HG03558 (cell line): ENCODE results near the gene TBRG4.

ENCODE experiments used
- ATAC-seq: cut with Tn5 transposase; IDR thresholded peaks from one replicate; pipeline ENCODE4 v1.9.1; 2021; ENCODE audit warnings: moderate number of reproducible peaks; ENCODE audit not compliant: unreplicated experiment; ENCODE audit errors: extremely low read depth

TBRG4 gene

DNA sequence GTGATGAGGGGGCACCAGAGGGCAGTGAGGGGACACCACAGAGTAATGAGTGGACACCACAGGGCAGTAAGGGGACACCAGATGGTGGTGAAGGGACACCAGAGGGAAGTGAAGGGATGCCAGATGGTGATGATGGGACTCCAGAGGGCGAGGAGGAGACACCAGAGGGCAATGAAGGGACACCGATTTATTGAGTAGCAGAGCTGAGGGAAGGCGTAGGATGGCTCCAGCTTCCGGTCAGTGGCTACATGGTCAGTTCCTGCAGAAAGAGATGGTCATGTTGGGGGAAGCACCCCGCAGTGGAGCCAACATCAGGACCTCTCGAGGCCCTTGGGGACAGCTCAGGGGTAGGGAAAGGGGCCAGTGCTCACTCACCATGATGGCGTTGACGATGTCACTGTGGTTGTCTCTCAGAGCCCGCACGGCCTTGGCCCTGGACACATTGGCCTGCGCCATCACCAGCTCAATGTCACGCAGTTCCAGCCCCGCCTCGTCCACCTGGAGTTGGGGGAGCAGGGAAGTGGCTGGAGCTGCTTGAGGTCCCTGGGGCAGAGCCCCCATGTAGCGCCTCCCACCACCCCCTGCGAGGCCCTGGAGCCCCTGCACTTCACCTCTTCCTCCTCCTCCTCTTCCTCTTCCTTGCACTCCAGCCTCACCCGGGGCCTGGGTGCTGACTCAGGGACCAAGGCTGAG lies 31.1 kb downstream of the TBRG4 start:
- no peak for ATAC-seq

DNA sequence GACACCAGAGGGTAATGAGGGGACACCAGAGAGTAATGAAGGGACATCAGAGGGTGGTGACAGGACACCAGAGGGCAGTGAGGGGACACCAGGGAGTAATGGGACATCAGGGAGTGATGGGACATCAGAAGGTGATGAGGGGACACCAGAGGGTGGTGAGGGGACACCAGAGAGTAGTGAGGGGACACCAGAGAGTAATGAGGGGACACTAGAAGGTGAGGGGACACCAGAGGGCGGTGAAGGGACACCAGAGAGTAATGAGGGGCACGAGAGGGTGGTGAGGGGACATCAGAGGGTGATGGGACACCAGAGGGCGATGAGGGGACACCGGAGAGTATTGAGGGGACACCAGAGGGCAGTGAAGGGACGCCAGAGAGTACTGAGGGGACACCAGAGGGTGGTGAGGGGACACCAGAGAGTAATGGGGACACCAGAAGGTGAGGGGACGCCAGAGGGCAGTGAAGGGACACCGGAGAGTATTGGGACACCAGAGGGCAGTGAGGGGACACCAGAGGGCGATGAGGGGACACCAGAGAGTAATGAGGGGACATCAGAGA lies 33.3 kb downstream of the TBRG4 start:
- no peak for ATAC-seq

DNA sequence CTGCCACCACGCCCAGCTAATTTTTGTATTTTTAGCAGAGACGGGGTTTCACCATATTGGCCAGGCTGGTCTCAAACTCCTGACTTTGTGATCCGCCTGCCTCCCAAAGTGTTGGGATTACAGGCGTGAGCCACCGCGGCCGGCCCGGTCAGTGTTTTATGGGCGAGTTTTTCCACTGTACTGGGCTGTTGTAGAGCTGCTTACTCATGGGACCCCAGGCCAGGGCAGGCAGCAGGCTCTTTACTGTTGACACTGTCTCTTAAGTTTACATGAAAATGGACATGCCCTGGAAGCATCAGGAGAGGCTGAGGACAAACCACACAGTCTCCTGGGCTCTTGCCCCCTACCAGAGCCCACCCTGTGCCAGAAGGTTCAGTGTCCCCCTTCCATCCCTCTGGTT lies 33.9 kb downstream of the TBRG4 start:
- no peak for ATAC-seq

DNA sequence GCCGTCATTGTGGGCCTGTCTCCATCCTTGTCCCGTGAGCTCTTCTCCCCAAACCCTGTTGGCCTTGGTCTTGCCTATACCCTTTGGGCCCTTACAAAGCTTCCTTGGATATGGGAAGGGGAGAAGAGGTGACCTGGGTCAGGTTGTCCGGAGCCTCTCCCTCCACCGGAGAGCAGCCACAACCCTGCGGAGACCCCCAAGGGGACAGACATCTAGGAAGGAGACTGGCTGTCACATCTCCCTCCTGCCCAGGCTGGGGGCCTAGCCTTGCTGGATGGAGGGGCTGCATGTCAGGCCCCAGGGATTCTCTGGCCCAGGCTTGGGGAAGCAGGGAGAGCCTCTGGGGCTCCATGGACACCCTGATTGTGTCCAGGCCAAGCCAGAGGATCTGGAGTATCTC lies 34.6 kb downstream of the TBRG4 start:
- ATAC-seq: no peak

DNA sequence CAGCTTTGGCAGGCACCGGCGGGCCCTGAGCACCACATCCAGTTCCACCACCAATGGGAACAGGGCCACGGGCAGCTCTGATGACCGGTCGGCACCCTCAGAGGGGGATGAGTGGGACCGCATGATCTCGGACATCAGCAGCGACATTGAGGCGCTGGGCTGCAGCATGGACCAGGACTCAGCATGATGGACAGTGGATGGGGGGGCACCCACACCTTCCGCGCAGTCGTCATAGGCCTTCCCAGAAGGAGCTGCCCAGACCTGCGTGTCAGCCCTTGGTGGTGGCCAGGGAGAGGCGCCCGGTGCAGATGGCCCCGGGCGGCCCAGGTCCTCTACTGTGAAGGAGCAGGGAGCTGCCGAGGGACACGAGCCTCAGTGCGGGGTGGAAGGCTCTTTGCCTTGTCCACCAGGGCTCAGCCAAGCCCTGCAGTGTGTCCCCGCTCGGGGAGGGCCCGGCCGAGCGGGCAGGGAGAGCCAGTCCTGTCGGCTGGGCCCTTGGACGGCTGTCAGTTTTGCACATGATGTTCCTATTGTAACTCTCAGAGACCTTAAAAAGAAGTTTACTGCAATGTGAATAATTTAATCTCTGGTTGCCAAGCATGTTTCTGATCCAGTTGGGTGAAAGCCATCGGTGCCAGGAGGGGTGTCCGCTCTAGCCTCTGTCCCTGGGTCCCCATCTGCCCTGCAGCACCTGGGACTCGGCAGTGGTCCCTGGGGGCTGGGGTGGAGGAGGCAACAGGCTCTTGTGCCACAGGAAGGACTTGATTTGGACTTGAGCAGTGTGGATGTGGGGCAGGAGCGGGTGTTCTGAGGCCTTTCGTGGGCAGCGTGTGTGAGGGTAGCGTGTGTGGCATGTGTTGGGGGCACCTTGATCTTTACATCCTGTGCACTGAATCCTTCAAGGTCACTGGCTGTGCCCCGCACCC lies 35.4 kb downstream of the TBRG4 start:
- no peak for ATAC-seq

DNA sequence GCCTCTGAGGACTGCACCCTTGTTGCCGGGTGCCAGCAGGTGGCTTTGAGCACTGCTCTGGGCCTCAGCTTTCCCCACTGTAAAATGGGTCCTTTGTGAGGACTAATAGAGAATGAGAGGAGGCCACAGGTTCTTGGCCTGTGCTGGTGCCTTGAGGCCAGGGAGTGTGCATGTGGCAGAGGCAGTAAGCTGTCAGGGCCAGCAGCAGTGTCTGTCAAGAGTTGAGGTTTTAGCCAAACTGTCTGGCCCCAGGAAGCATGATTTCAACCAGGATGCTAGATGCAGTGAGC lies 36.2 kb downstream of the TBRG4 start:
- ATAC-seq: no peak

DNA sequence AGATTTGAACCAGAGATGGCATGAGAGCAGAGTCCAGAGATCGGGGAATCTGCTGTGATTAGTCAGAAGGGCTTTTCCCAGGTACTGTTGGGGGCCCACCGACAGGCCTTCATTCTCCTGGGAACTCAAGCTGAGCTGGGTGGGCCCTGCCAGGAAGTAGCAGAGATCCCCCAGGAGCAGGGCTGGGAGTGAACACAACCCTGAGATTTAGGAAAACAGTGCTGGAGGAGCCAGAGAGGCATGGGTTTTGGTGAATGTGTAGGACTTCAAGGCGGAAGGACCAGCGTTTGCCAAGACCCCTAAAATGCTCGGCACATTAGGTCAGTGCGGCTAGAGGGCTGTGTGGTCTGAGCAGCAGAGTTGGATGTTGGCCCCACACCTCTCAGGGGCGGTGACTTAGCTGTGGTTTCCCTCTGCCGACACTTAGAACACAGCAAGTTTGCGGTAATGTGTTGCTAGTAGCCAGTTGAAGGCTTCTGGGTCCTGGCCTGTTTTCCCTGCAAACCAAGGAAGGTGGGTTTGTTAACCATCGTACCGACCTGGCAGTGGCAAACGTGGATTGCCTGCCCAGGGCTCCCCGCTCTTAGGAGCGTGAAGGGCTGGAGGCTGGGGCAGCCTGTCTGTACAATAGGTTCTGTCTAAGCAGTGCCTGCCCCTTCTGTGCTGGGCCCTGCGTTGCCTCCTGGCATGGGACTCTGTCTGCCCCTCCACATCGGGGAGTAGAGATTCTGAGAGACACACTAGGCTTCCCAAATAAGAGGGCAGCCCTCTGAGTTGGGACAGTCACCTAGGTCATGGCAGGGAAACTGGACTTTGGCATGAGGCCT lies 36.8 kb downstream of the TBRG4 start:
- no peak for ATAC-seq

DNA sequence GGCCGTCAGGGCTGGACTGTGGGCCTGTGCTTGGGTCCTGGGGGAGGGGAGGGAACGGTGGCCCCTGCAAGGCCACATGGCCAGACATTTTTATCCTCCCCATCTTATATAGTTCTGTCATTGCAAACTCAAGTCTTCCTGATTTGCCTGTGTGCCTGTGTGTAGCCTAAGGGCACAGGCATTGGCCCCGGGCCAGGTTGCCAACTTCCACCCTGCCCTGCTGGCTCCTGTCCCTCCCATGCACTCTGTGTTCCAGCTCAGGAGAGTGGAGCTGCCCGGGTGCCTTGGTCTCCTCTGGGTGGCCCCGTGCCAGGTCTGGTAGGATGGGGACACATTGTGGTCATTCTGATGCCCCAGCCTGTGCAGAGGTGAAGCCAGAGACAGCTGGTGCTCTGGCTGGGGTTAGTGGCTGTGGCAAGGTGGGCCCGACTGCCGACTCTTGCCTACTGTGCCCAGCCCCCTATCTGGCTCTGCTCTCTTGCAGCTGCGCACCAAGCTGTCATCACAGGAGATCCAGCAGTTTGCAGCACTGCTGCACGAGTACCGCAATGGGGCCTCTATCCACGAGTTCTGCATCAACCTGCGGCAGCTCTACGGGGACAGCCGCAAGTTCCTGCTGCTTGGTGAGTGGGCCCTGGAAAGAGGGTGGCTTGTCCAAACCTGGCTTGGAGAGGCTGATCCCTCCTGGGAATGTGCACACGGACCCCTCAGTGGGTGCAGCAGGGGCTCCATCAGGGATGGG lies 37.5 kb downstream of the TBRG4 start:
- no peak for ATAC-seq

DNA sequence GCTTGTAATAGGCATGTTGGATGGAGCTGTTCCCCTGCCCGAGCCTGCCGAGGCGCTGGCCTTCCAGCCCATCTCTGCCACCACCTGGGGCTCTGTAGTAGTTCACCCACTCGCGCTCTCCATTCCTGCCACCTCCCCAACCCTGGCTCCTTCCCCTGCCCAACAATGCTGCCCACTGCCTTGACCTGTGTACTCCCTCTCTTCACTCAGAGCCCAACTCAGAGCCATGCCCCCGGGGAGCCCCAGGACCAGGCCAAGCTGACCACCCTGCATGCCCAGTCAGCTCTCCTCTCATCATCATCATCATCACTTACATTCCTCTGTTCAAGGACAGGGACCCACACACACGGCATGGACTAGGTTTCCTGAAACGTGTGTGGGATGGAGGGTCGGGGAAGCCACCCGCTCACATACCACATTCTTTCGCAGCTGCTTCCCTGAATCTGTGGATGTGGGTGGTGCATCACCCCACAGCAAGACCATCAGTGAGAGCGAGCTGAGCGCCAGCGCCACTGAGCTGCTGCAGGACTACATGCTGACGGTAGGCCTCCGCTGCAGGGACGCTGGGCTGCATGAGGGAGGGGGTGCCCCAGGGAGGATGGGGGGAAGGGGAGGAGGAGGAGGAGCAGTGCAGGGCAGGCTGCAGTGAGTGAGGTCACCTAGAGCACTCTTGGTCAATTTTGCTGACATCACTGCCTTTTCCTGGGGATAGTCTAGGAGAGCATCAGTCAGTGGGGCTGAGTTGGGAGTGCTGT lies 38.3 kb downstream of the TBRG4 start:
- ATAC-seq: no peak

DNA sequence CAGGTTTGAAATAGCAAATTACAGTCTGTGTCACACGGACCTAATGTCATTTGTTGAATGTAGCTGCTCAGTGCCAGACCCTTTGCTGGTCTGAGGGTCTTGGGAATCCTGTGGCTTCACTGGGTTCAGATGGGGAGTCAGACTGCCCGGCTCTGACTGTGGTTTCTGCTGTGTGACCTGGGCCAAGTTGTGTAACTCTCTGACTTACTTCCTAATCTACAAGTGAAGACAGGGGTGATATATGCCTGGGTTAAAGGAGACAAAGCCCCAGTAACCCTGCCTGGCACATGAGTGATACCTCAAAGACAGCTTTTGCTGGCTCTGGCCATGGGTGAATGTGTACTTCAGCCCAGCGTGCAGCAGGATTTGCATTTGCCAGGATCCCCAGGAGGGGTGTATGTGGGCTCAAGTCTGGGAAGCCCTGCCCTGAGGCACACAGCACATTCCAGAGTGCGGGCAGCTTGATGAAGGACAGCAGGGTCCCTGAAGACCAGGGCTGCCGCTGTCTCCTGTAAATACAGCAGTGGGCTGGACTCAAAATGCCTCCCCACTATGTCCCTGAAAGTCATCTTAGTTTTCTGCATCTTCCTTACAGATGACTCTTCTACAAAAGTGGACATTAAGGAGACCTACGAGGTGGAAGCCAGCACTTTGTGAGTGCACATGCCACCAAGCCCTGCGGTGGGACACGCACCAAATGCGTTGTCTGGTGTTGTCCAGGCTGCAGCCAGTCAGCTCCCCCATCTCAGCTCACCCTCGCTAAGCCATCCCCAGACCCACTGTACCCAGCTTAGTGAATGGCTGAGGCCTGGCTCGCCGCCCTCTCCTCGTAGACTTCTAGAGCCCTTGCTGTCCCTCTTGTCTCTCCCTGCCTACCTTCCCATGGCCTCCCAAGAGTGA lies 39.1 kb downstream of the TBRG4 start:
- ATAC-seq: no peak

DNA sequence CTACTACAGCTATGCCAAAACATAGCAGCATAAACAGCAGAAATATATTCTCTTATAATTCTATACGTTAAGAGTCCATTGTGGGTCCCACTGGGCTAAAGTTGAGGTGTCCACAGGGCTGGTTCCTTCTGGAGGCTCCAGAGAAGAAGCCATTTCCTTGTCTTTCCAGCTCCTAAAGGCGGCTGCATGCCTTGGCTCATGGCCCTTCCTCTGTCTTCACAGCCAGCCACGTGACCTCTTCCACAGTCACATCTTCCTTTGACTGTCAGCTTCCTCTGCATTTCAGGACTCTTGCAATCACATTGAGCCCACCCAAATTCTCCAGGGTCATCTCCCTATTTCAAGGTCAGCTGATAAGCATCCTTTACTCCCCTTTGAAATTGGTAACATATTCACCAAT lies 40.0 kb downstream of the TBRG4 start:
- ATAC-seq: no peak

DNA sequence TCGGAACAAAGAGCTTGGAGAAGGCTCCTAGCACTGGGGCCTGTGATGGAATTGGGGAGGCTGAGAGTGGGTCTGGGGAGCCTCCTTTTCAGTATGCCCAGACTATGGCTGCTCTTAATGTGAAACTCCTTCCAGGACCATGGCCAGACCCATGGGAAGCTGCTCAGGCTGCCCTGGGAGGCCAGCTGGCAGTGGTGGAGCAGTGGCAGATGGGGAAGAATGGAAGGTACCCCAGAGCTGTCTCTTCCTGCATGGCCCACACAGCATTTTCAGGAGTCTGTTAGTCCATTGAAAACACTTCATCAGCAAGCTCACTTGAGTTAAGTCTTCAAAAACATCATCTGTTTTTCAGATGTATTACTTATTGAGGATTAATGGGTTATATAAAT lies 41.2 kb downstream of the TBRG4 start:
- ATAC-seq: no peak

DNA sequence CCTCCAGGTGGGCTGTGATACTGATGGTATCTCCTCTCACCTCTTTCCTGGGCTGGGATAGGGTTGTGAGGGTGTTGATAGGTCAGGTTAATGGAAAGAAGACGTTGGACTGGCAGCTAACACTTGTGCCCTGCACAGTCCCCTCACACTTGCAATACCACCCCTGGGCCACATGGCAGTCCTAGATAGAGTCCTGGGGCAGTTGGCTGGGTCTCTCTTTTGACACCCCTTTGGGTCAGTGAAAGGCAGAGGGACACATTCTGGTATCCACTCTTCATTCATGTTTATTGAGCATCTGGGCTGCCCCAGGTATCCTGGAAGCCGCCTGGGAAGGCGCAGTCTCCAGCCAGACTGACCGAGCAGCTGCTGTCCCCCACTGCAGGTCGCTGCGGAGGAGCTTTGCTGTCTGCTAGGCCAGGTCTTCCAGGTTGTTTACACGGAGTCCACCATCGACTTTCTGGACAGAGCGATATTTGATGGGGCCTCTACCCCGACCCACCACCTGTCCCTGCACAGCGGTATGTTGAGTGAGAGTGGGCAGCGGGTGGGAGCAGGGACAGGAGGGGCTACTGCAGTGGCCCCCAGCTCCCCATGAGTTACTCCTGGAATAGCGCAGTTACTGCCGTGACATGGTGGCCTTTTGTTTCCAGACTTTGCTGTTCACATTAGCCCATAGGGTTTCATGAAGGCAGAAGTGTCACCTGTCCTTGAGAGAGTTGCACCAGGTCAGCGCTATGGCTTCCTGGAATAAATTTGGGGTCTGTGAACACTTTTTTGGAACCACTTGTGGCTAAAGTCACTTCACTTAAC lies 41.8 kb downstream of the TBRG4 start:
- no peak for ATAC-seq

DNA sequence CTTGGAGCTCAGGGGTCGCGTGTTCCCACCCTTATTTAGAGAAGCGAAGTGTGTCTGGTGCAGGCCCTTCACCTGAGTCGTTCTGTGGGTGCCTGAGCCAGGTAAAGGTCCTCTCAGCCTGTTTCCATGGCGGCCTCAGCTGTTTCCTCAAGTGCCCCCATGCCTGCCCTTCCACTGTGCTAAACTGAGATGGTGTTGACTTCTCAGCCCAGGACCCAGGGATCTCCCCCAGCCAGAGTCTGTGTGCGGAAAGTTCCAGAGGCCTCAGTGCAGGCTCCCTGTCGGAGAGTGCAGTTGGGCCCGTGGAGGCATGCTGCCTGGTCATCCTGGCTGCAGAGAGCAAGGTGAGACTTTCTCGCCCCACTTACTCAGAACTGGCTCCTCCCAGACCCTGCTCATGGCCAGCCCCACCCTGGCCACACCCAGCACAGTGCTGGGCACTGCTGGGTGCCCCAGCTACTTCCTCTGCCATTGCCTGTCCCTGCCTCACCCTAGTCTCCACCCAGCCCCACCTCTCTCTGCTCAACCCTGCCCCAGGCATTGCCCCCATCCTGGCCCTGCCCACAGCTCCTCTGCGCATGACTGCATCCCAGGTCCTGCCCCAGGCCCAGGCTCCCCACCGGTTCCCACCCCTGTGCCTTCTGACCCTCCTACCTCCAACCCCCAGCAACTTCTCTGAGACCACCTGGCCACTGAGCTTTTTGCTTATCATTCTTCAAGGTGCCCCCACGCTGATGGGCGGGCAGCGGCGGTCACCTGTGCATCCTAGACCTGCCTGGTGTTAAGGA lies 43.1 kb downstream of the TBRG4 start:
- no peak for ATAC-seq

DNA sequence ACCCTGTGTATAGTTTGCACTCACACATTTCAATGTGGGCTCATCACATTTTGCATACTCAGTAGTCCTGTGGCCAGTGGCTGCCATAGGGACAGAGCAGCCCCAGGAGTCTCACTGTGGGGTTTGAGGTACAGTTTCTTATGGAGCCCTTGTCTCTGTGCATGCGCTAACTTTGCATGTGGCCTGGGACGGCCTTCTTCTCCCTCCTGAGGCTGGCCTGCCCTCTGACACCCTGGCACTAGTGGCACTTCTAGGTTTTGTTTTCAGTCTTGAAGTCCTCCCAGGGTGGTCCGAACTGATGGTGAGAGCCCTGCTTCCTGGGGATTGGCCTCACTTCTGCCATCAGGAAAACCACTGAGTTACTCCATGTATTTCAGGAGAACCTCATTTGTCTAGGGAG lies 43.9 kb downstream of the TBRG4 start:
- ATAC-seq: no peak

DNA sequence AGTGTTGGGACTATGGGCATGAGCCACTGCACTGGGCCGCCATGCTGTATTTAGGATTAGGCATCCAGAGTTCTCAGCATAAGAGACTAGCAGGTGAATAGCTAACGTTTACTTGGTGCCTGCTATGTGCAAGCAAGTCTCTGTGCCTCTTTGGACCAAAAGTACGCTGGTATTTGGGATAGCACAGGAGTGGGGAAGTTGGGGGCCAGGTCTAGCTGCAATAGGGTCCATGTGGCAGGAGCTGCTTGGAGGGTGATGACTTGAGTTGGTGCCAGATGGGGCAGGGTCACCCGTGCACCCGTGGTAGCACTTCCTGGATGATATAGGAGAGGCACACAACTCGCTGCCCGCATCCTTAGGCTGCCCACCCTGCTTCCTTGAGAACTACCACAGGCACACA lies 45.1 kb downstream of the TBRG4 start:
- ATAC-seq: no peak
